Activated naive CD4-positive, alpha-beta T cell treated with anti-CD3 and anti-CD28 coated beads, Interleukin-2, amount 50 U/mL, for 24 hours (primary cell): ENCODE results near the gene IL1B.
"Not testable (repeated sequence)": the region's sequence is repeated elsewhere in the genome, so short reads cannot be mapped to it uniquely, and the experiment has no call there.

Source experiments
- H3K27ac Mint-ChIP-seq: one replicate; pipeline ENCODE4 v1.8.0; 2021; ENCODE audit warnings: mild to moderate bottlenecking, mixed read lengths
- H3K27me3 Mint-ChIP-seq: one replicate; pipeline ENCODE4 v1.8.0; 2021; ENCODE audit warnings: mixed read lengths
- H3K36me3 Mint-ChIP-seq: one replicate; pipeline ENCODE4 v1.8.0; 2021; ENCODE audit warnings: mixed read lengths
- H3K4me1 Mint-ChIP-seq: one replicate; pipeline ENCODE4 v1.8.0; 2021; ENCODE audit warnings: mixed read lengths
- H3K4me3 Mint-ChIP-seq: one replicate; pipeline ENCODE4 v1.8.0; 2021; ENCODE audit warnings: mild to moderate bottlenecking, mixed read lengths
- H3K9me3 Mint-ChIP-seq: one replicate; pipeline ENCODE4 v1.8.0; 2021; ENCODE audit warnings: mixed read lengths

Gene IL1B

GRCh38 chr2:112867701-112868631, 31.4 kb upstream of the IL1B start:
- Mint-ChIP-seq H3K9me3 (peaks cover 4% of the 10 kb centered on the region), H3K4me3 (no peak overlapping the region), H3K27me3 (peaks cover 14% of the 10 kb centered on the region), H3K36me3 (peaks cover 5% of the 10 kb centered on the region), H3K27ac (no peak overlapping the region), H3K4me1 (no peaks in the 10 kb centered on the region)

GRCh38 chr2:112866128-112866835, 29.7 kb upstream of the IL1B start:
- Mint-ChIP-seq H3K9me3 (no peaks in the 10 kb centered on the region), H3K36me3 (no peaks in the 10 kb centered on the region), H3K27ac (no peak overlapping the region), H3K27me3 (peaks cover 6% of the 10 kb centered on the region), H3K4me1 (no peaks in the 10 kb centered on the region), H3K4me3 (no peak overlapping the region)

GRCh38 chr2:112864072-112864471, 27.5 kb upstream of the IL1B start:
- Mint-ChIP-seq H3K9me3 (no peaks in the 10 kb centered on the region), H3K4me3 (no peak overlapping the region), H3K27ac (no peak overlapping the region), H3K36me3 (peaks cover 4% of the 10 kb centered on the region), H3K4me1 (no peaks in the 10 kb centered on the region), H3K27me3 (no peaks in the 10 kb centered on the region)

- not testable (repeated sequence) for H3K36me3 Mint-ChIP-seq
These were observed 23.0 kb upstream of the IL1B start for GRCh38 chr2:112859406-112860183.

GRCh38 chr2:112850588-112850987, 14.0 kb upstream of the IL1B start:
- Mint-ChIP-seq H3K9me3 (no peaks in the 10 kb centered on the region), H3K27me3 (peaks cover 8% of the 10 kb centered on the region)

More at GRCh38 chr2:112859406-112860183, 23.0 kb upstream of the IL1B start:
- not testable (repeated sequence) for H3K4me3 Mint-ChIP-seq, H3K27me3 Mint-ChIP-seq, H3K27ac Mint-ChIP-seq, H3K9me3 Mint-ChIP-seq, H3K4me1 Mint-ChIP-seq

GRCh38 chr2:112849956-112850355, 13.4 kb upstream of the IL1B start:
- H3K27ac Mint-ChIP-seq, result no peak overlapping the region
- no peak overlapping the region for H3K4me3 Mint-ChIP-seq
- no peaks in the 10 kb centered on the region for H3K36me3 Mint-ChIP-seq
- H3K27me3 Mint-ChIP-seq, result peaks cover 8% of the 10 kb centered on the region
- no peaks in the 10 kb centered on the region for H3K9me3 Mint-ChIP-seq
- H3K4me1 Mint-ChIP-seq, result no peaks in the 10 kb centered on the region

More at GRCh38 chr2:112850588-112850987, 14.0 kb upstream of the IL1B start:
- Mint-ChIP-seq H3K4me1 (no peaks in the 10 kb centered on the region), H3K4me3 (no peak overlapping the region), H3K27ac (no peak overlapping the region), H3K36me3 (no peaks in the 10 kb centered on the region)

GRCh38 chr2:112848833-112849232, 12.3 kb upstream of the IL1B start:
- H3K27ac Mint-ChIP-seq, result no peak overlapping the region
- peaks cover 8% of the 10 kb centered on the region for H3K27me3 Mint-ChIP-seq
- H3K4me3 Mint-ChIP-seq, result no peak overlapping the region
- H3K4me1 Mint-ChIP-seq, result no peaks in the 10 kb centered on the region
- H3K9me3 Mint-ChIP-seq, result no peaks in the 10 kb centered on the region
- no peaks in the 10 kb centered on the region for H3K36me3 Mint-ChIP-seq

GRCh38 chr2:112846031-112846430, 9.5 kb upstream of the IL1B start:
- Mint-ChIP-seq H3K4me3 (no peak overlapping the region), H3K4me1 (no peaks in the 10 kb centered on the region), H3K27me3 (peaks cover 5% of the 10 kb centered on the region), H3K27ac (no peak overlapping the region), H3K9me3 (no peaks in the 10 kb centered on the region), H3K36me3 (no peaks in the 10 kb centered on the region)

DNA sequence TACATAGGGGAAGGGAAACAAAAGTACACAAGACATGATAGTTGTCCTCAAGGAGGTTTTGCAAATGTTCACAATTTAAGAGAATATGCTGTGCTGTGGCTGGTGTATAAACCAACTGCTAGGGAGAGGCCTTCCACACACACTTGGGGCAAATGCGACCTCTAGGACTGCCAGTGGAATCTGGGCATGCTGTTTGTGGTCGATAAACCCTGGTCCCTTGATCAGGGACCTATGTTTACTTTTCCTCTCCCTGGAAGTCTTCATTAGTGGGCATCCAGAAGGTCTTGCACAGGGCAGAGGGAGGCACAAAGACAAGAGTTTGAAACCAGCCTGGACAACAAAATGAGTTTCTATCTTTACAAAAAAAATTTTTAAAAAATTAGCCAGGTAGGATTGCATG, 7.3 kb upstream of the IL1B start:
- Mint-ChIP-seq H3K4me1 (no peaks in the 10 kb centered on the region), H3K27ac (no peak overlapping the region), H3K4me3 (no peak overlapping the region), H3K36me3 (no peaks in the 10 kb centered on the region), H3K9me3 (no peaks in the 10 kb centered on the region), H3K27me3 (peaks cover 14% of the 10 kb centered on the region)

DNA sequence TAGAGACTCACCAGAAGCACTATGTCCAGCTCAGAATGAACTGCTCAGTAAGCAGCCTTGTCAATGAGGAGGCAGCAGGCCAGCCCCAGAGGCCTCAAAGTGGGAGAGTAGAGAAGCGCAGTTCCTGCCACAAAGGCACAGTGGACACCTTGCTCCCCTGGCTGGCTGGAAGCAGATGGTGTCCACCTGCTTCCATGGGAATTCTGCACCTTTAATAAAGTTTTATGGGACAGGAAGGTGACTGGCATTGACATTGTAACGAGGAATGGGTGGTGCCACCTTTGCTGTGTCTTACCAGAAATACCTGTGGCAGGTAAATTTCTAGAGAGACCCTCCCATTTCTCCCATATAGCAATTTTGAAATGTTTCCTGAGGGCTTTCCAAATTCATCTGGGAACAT, 6.7 kb upstream of the IL1B start:
- Mint-ChIP-seq H3K4me3 (no peak overlapping the region), H3K4me1 (no peaks in the 10 kb centered on the region), H3K27ac (no peak overlapping the region), H3K36me3 (no peaks in the 10 kb centered on the region), H3K27me3 (peaks cover 14% of the 10 kb centered on the region), H3K9me3 (no peaks in the 10 kb centered on the region)

DNA sequence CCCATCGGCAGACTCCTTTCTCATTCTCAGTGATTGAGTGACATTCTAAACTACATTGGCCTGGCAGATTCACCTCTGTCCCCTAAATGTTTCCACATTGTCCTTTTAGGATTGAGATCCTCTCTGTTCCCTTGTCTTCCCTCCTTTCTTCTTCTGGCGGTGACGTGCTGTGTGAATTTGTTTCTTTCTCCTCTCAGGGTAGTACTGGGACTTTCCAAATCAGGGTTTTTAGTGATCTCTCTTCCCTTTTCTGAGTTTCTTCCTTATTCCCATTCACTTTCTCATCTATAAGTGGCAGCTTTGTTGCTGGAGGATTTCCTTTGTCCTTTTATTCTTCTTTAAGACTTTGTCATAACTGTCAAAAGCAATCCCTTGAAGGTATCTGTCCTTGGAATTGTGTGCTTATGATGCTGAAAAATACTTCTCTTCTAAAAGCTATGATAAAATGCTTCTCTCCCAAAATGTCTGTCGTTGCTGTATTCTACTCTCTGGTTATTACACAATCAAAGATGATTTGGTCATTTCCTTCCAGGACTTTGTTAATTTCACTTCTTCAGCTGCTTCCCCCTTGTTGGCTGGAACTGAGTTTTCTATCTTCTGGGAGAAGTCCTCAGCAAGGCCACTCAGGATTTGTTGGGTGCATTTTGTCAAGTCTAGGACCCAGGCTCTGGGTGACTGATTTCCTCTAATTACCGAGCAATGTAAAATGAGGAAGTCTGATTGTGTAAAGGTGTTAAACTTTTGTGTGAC, 4.9 kb upstream of the IL1B start:
- H3K27ac Mint-ChIP-seq, result no peak overlapping the region
- H3K36me3 Mint-ChIP-seq, result no peaks in the 10 kb centered on the region
- peaks cover 12% of the 10 kb centered on the region for H3K27me3 Mint-ChIP-seq
- H3K9me3 Mint-ChIP-seq, result no peaks in the 10 kb centered on the region
- H3K4me3 Mint-ChIP-seq, result no peak overlapping the region
- H3K4me1 Mint-ChIP-seq, result no peaks in the 10 kb centered on the region

DNA sequence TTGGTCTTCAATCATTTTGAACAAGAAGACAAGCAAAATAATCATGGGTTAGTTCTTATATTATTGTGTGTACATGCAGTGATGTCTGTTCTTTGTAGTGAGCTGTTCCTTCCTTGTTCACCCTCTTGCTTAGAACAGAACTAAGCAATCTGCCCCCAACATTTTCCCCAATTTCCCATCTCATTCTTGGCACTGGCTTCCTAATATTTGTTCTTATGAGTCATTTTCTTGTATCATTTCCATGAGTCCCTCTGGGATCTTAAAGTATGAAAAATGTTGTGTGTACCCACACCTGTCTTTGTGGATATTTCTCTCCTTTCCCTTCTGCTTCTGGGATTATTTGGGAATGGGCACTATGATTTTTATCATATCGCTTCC, 3.5 kb upstream of the IL1B start:
- H3K36me3 Mint-ChIP-seq, result no peaks in the 10 kb centered on the region
- H3K27ac Mint-ChIP-seq, result no peak overlapping the region
- no peaks in the 10 kb centered on the region for H3K4me1 Mint-ChIP-seq
- peaks cover 12% of the 10 kb centered on the region for H3K27me3 Mint-ChIP-seq
- no peaks in the 10 kb centered on the region for H3K9me3 Mint-ChIP-seq
- H3K4me3 Mint-ChIP-seq, result no peak overlapping the region

- H3K36me3 Mint-ChIP-seq, result no peaks in the 10 kb centered on the region
- H3K27me3 Mint-ChIP-seq, result peaks cover 12% of the 10 kb centered on the region
- no peak overlapping the region for H3K27ac Mint-ChIP-seq
- no peak overlapping the region for H3K4me3 Mint-ChIP-seq
- H3K9me3 Mint-ChIP-seq, result no peaks in the 10 kb centered on the region
- H3K4me1 Mint-ChIP-seq, result no peaks in the 10 kb centered on the region
These were observed 3.0 kb upstream of the IL1B start for GRCh38 chr2:112839407-112840067.

DNA sequence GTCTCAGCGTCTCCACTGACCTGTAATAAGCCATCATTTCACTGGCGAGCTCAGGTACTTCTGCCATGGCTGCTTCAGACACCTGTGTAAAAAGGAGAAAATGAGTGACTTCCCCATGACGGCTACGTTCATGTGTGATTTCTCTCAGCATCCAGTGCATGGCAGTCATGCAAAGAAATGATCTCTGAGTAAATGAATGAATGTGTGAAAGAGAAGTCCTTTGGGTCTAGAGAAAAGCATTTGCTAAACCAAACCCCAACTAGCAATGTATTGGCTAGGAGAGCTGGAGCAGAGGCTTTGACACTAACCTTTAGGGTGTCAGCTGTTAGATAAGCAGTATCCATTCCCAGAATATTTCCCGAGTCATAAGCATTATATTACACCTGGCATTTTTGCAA, 417 bp downstream of the IL1B start:
- no peaks in the 10 kb centered on the region for H3K4me1 Mint-ChIP-seq
- no peaks in the 10 kb centered on the region for H3K36me3 Mint-ChIP-seq
- H3K27ac Mint-ChIP-seq, result no peak overlapping the region
- peaks cover 11% of the 10 kb centered on the region for H3K27me3 Mint-ChIP-seq
- H3K9me3 Mint-ChIP-seq, result no peaks in the 10 kb centered on the region
- no peak overlapping the region for H3K4me3 Mint-ChIP-seq
